HepG2 (cell line): Measurements from ENCODE around the gene DBNDD2. TPM values are rescaled to one million over a fixed set of nuclear protein-coding genes. Genes with fewer than 3 reads are reported as not detected.
A peak's percentile ranks its signal among the peaks of the same experiment; 100 is the strongest.

Experiments used
- ARHGAP35 ChIP-seq: sonication (generic); formaldehyde crosslinking; IDR thresholded peaks from 2 replicates; pipeline ENCODE4 v1.9.0; 2022; ENCODE audit warnings: mild to moderate bottlenecking, inconsistent platforms, moderate library complexity, missing genetic modification reagents, borderline replicate concordance
- CEBPB ChIP-seq: IDR thresholded peaks from 2 replicates; pipeline ENCODE4 v1.6.1; 2011; ENCODE audit warnings: low read depth, low read length, improper control_type of control experiment, borderline replicate concordance
- HNRNPL ChIP-seq: fragments of 200-400 bp; formaldehyde crosslinking; IDR thresholded peaks from 2 replicates; pipeline ENCODE4 v1.6.1; 2017; ENCODE audit warnings: mild to moderate bottlenecking, low read depth, low read length
- KDM1A ChIP-seq: IDR thresholded peaks from 2 replicates; pipeline ENCODE4 v1.6.1; 2016; ENCODE audit warnings: missing compliant biosample characterization
- MXD4 ChIP-seq: IDR thresholded peaks from 2 replicates; pipeline ENCODE4 v1.6.1; 2016; ENCODE audit warnings: mild to moderate bottlenecking, missing biosample characterization, missing genetic modification reagents
- NFATC3 ChIP-seq: sonication (generic); formaldehyde crosslinking; IDR thresholded peaks from 2 replicates; pipeline ENCODE4 v1.5.1; 2020; ENCODE audit warnings: mild to moderate bottlenecking, missing genetic modification reagents
- NKX3-1 ChIP-seq: sonication (generic); formaldehyde crosslinking; IDR thresholded peaks from 2 replicates; pipeline ENCODE4 v1.5.0; 2020; ENCODE audit warnings: missing genetic modification reagents
- NONO ChIP-seq, 2 experiments: fragments of 450-650 bp in 1 of 2; sonication (generic) in 1 of 2; formaldehyde crosslinking in 1 of 2; IDR thresholded peaks in 1 of 2; conservative IDR thresholded peaks in 1 of 2; 2 replicates each; pipeline versions ENCODE4 v1.6.1 to v1.8.0; 2017 to 2022; ENCODE audit warnings: mild to moderate bottlenecking in 1 of 2, missing genetic modification reagents in 1 of 2, moderate library complexity in 1 of 2
- REST ChIP-seq, 2 experiments: IDR thresholded peaks; 2 replicates each; pipeline ENCODE4 v1.6.1; 2011 to 2012; ENCODE audit warnings: low read length in 2 of 2, borderline replicate concordance in 1 of 2, low read depth in 1 of 2, mild to moderate bottlenecking in 1 of 2, moderate library complexity in 1 of 2
- SRSF9 ChIP-seq: fragments of 200-400 bp; formaldehyde crosslinking; IDR thresholded peaks from 2 replicates; pipeline ENCODE4 v1.6.1; 2018; ENCODE audit warnings: borderline replicate concordance, mild to moderate bottlenecking, low read depth, low read length; ENCODE audit not compliant: insufficient read depth, poor library complexity, severe bottlenecking
- THYN1 ChIP-seq: sonication (generic); formaldehyde crosslinking; IDR thresholded peaks from 2 replicates; pipeline ENCODE4 v1.8.1; 2023; ENCODE audit warnings: low read depth, mild to moderate bottlenecking, moderate library complexity, missing genetic modification reagents, borderline replicate concordance
- ZBTB43 ChIP-seq: sonication (generic); formaldehyde crosslinking; conservative IDR thresholded peaks from 2 replicates; pipeline ENCODE4 v1.4.0; 2020; ENCODE audit warnings: missing genetic modification reagents
- ZC3H13 ChIP-seq: sonication (generic); formaldehyde crosslinking; IDR thresholded peaks from 2 replicates; pipeline ENCODE4 v1.8.1; 2023; ENCODE audit warnings: mild to moderate bottlenecking, missing genetic modification reagents, moderate library complexity
- ZNF205 ChIP-seq: IDR thresholded peaks from 2 replicates; pipeline ENCODE4 v1.6.1; 2018; ENCODE audit warnings: missing biosample characterization, missing genetic modification reagents
- ZNF430 ChIP-seq: sonication (generic); formaldehyde crosslinking; IDR thresholded peaks from 2 replicates; pipeline ENCODE4 v1.9.0; 2021; ENCODE audit warnings: mild to moderate bottlenecking, missing genetic modification reagents
- ZNF431 ChIP-seq: sonication (generic); formaldehyde crosslinking; IDR thresholded peaks from 2 replicates; pipeline ENCODE4 v1.9.0; 2022; ENCODE audit warnings: missing genetic modification reagents, low read depth, mild to moderate bottlenecking, borderline replicate concordance
- ZNF780A ChIP-seq: sonication (generic); formaldehyde crosslinking; IDR thresholded peaks from 2 replicates; pipeline ENCODE4 v1.8.0; 2022; ENCODE audit warnings: mild to moderate bottlenecking, missing genetic modification reagents, moderate library complexity
- ZNF850 ChIP-seq: sonication (generic); formaldehyde crosslinking; conservative IDR thresholded peaks from 2 replicates; pipeline ENCODE4 v1.9.0; 2021; ENCODE audit warnings: mild to moderate bottlenecking, missing genetic modification reagents
- ZSCAN20 ChIP-seq: sonication (generic); formaldehyde crosslinking; IDR thresholded peaks from 2 replicates; pipeline ENCODE4 v1.4.0; 2020; ENCODE audit warnings: missing genetic modification reagents, mild to moderate bottlenecking, borderline replicate concordance
- polyA plus RNA-seq, 8 experiments: library from polyadenylated mRNA; depleted of rRNA in 3 of 8; stranded (reverse) in 7 of 8; unstranded in 1 of 8; fragments of >200 nt; fragmentation: Illumina TruSeq in 4 of 8; extraction: Trizol in 4 of 8; gene quantifications; 2 replicates each; pipeline versions ENCODE4 v1.2.1 to v1.2.3, GENCODE V29; 2011 to 2016; ENCODE audit warnings: low read depth in 4 of 8, missing spikeins in 1 of 8, mixed read lengths in 1 of 8; ENCODE audit not compliant: insufficient read depth in 1 of 8
- total RNA-seq, 5 experiments: library from RNA; depleted of rRNA; stranded (reverse); fragments of >200 nt; fragmentation: Illumina TruSeq; extraction: Trizol; gene quantifications; 2 replicates each; pipeline ENCODE4 v1.2.3, GENCODE V29; 2016; ENCODE audit warnings: low read depth in 1 of 5
- TF ChIP-seq, protein P1 (sequence below): sonication (generic); formaldehyde crosslinking; IDR thresholded peaks from 2 replicates; pipeline ENCODE4 v1.4.0; 2020; ENCODE audit warnings: missing genetic modification reagents, mild to moderate bottlenecking, borderline replicate concordance

Gene DBNDD2
- total and polyA plus RNA-seq, 2 of the 13 experiments (the other 11 are each of a cell fraction or from before 2014, with no cell fraction given) = 16.7 to 47.6 TPM

- TF ChIP-seq ZNF205 (CRISPR knock-in tag) (0 out of 2 replicates have a peak, but pooled peaks have one; percentile 38), NKX3-1 (CRISPR knock-in tag) (no peak), ZNF431 (0 out of 2 replicates have a peak, but pooled peaks have one; percentile 42), SRSF9 (no peak), NFATC3 (CRISPR knock-in tag) (no peak), NONO (IDR thresholded peaks at IDR 0.05) (no peak), NONO (CRISPR knock-in tag; conservative IDR thresholded peaks at IDR 0.05) (peak; percentile 95), THYN1 (CRISPR knock-in tag) (no peak), CEBPB (no peak), HNRNPL (peak; percentile 76), ZNF430 (CRISPR knock-in tag) (peak; percentile 59; the same call in 1 of the 2 replicates), ZNF780A (peak; percentile 85), ZC3H13 (no peak; the same call in 1 of the 2 replicates), ZSCAN20 (CRISPR knock-in tag) (peak; percentile 77), ZBTB43 (CRISPR knock-in tag) (0 out of 2 replicates have a peak, but pooled peaks have one; percentile 45), ZNF850 (CRISPR knock-in tag) (peak; percentile 61; the same call in 1 of the 2 replicates), REST (IDR thresholded peaks at IDR 0.05; ENCODE audit: borderline replicate concordance in 1 of 2, low read depth in 1 of 2, low read length in 2 of 2) (peak in 1 of 2 experiments; percentile 53; a peak in 1 of 4 replicates), ARHGAP35 (CRISPR knock-in tag) (peak; percentile 85), KDM1A (no peak), MXD4 (CRISPR knock-in tag) (peak; percentile 96)
- TF ChIP-seq, protein P1, sequence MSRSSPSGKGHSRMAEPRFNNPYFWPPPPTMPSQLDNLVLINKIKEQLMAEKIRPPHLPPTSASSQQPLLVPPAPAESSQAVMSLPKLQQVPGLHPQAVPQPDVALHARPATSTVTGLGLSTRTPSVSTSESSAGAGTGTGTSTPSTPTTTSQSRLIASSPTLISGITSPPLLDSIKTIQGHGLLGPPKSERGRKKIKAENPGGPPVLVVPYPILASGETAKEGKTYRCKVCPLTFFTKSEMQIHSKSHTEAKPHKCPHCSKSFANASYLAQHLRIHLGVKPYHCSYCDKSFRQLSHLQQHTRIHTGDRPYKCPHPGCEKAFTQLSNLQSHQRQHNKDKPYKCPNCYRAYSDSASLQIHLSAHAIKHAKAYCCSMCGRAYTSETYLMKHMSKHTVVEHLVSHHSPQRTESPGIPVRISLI (CRISPR knock-in tag) = no peak
Observed at GRCh38 chr20:45415822-45416637, 7.9 kb downstream of the DBNDD2 start, which contains the start of gene PIGT (continued).
